CD4-positive, alpha-beta T cell treated with Interleukin-15 for 1 hour (primary cell): ENCODE results near the gene CDC42EP5.
"Not testable (repeated sequence)": the region's sequence is repeated elsewhere in the genome, so short reads cannot be mapped to it uniquely, and the experiment has no call there.

Experiments
- DNase-seq: peaks from one replicate; pipeline ENCODE4 v3.0.0-alpha.2; 2020

The CDC42EP5 gene

GRCh38 chr19:54473071-54473891, at the start of gene CDC42EP5:
Gene CDC42EP5, minus strand, starts transcription at chr19:54473296. Its CDS starts 7,749 bp downstream, at chr19:54465547.
- no peak for DNase-seq

GRCh38 chr19:54521860-54522513, 48.9 kb upstream of the CDC42EP5 start:
- DNase-seq: no peak

- DNase-seq: no peak
Measured at GRCh38 chr19:54521022-54521859, 48.1 kb upstream of the CDC42EP5 start.

GRCh38 chr19:54518844-54519243, 45.7 kb upstream of the CDC42EP5 start:
- no peak for DNase-seq

GRCh38 chr19:54517483-54517882, 44.4 kb upstream of the CDC42EP5 start:
- peak; percentile 41 for DNase-seq

GRCh38 chr19:54515156-54515555, 42.1 kb upstream of the CDC42EP5 start:
- no peak for DNase-seq

GRCh38 chr19:54509200-54509940, 36.3 kb upstream of the CDC42EP5 start:
- not testable (repeated sequence) for DNase-seq

- not testable (repeated sequence) for DNase-seq
Measured at GRCh38 chr19:54508487-54508886, 35.4 kb upstream of the CDC42EP5 start.

- no peak for DNase-seq
Measured at GRCh38 chr19:54507824-54508223, 34.7 kb upstream of the CDC42EP5 start.

GRCh38 chr19:54507038-54507717, 34.1 kb upstream of the CDC42EP5 start:
- DNase-seq: not testable (repeated sequence)

- no peak for DNase-seq
Measured at GRCh38 chr19:54506079-54506478, 33.0 kb upstream of the CDC42EP5 start.

- DNase-seq: not testable (repeated sequence)
Measured at GRCh38 chr19:54505542-54505941, 32.4 kb upstream of the CDC42EP5 start.

GRCh38 chr19:54502518-54503048, 29.5 kb upstream of the CDC42EP5 start, which contains the start of gene LAIR2:
Gene LAIR2, plus strand, starts transcription at chr19:54502831. Its CDS starts 88 bp downstream, at chr19:54502919.
- DNase-seq: peak; percentile 28

GRCh38 chr19:54498451-54498772, 25.3 kb upstream of the CDC42EP5 start:
- not testable (repeated sequence) for DNase-seq

- DNase-seq: not testable (repeated sequence)
Measured at GRCh38 chr19:54497747-54498450, 24.8 kb upstream of the CDC42EP5 start.

GRCh38 chr19:54495284-54495683, 22.2 kb upstream of the CDC42EP5 start:
- not testable (repeated sequence) for DNase-seq

GRCh38 chr19:54493967-54494585, 21.0 kb upstream of the CDC42EP5 start:
- DNase-seq: no peak

- DNase-seq: not testable (repeated sequence)
Measured at GRCh38 chr19:54493056-54493455, 20.0 kb upstream of the CDC42EP5 start.

GRCh38 chr19:54492568-54492967, 19.5 kb upstream of the CDC42EP5 start:
- DNase-seq: no peak

GRCh38 chr19:54489766-54490165, 16.7 kb upstream of the CDC42EP5 start:
- no peak for DNase-seq
